ENCODE measurements around the gene NR1D2.
"Not testable (repeated sequence)": the region's sequence is repeated elsewhere in the genome, so short reads cannot be mapped to it uniquely, and the experiment has no call there.

NR1D2 gene

GRCh38 chr3:23944861-23945662 is at the start of gene NR1D2:
TSS of gene NR1D2 (plus strand) at chr3:23945286. CDS start at chr3:23945579, 293 bp downstream.
- DNase-seq, result peak in 13 of 14 donors; percentile 48 to 87 (median 78)

GRCh38 chr3:23900744-23901143 is 44.3 kb upstream of the NR1D2 start:
- no peak for DNase-seq

GRCh38 chr3:23904545-23904944 is 40.5 kb upstream of the NR1D2 start:
- DNase-seq, result no peak

- no peak for DNase-seq
These were observed 35.7 kb upstream of the NR1D2 start for GRCh38 chr3:23909341-23909740.

- DNase-seq, result no peak
These were observed 33.7 kb upstream of the NR1D2 start for GRCh38 chr3:23911397-23911796.

- not testable (repeated sequence) for DNase-seq
These were observed 32.8 kb upstream of the NR1D2 start for GRCh38 chr3:23912335-23912734.

GRCh38 chr3:23913182-23913581 is 31.9 kb upstream of the NR1D2 start:
- no peak for DNase-seq

- no peak for DNase-seq
These were observed 31.0 kb upstream of the NR1D2 start for GRCh38 chr3:23913873-23914743.

- peak in 2 of 14 donors; percentile 5 to 63 for DNase-seq
These were observed 29.5 kb upstream of the NR1D2 start for GRCh38 chr3:23915537-23916108.

GRCh38 chr3:23916152-23916885 is 28.8 kb upstream of the NR1D2 start:
- DNase-seq, result peak in 2 of 14 donors; percentile 73 to 76

GRCh38 chr3:23916886-23917678 is 28.0 kb upstream of the NR1D2 start, which contains the start of the genes NKIRAS1 and RPL15:
TSS of gene NKIRAS1 (minus strand) at chr3:23916990. CDS start at chr3:23910904, 6,086 bp downstream.
TSS of gene RPL15 (plus strand) at chr3:23917132. CDS start at chr3:23917860, 728 bp downstream.
- peak; percentile 59 to 97 (median 94) for DNase-seq

- DNase-seq, result peak in 1 of 14 donors; percentile 27
These were observed 27.3 kb upstream of the NR1D2 start for GRCh38 chr3:23917679-23918303.

GRCh38 chr3:23918331-23918730 is 26.8 kb upstream of the NR1D2 start:
- not testable (repeated sequence) for DNase-seq

- DNase-seq, result no peak
These were observed 25.5 kb upstream of the NR1D2 start for GRCh38 chr3:23919628-23920027.

GRCh38 chr3:23920151-23920655 is 24.9 kb upstream of the NR1D2 start:
- no peak for DNase-seq

- DNase-seq, result no peak
These were observed 24.0 kb upstream of the NR1D2 start for GRCh38 chr3:23921052-23921511.

- DNase-seq, result no peak
These were observed 21.3 kb upstream of the NR1D2 start for GRCh38 chr3:23923786-23924185.

GRCh38 chr3:23926246-23926645 is 18.8 kb upstream of the NR1D2 start:
- no peak for DNase-seq

GRCh38 chr3:23926736-23927135 is 18.4 kb upstream of the NR1D2 start:
- DNase-seq, result peak in 2 of 14 donors; percentile 5 to 8

GRCh38 chr3:23928524-23928923 is 16.6 kb upstream of the NR1D2 start:
- no peak for DNase-seq

Data from C1 segment of cervical spinal cord (tissue), 14 donors.